ENCODE measurements around the gene NMNAT3. TPM values are rescaled to one million over a fixed set of nuclear protein-coding genes. Genes with fewer than 3 reads are reported as not detected.

NMNAT3 gene
- total RNA-seq, 1 experiment from 2014 or later = 1.3 TPM

- Mint-ChIP-seq H3K36me3 (ENCODE audit: insufficient read depth in 1 of 3, low read depth in 3 of 3) (no peaks in the 10 kb centered on the region; a peak in 1 of 7 replicates), H3K4me3 (no peak overlapping the region), H3K9me3 (no peaks in the 10 kb centered on the region; a peak in 1 of 5 replicates), H3K4me1 (no peaks in the 10 kb centered on the region), H3K27ac (no peak overlapping the region), H3K27me3 (ENCODE audit: low read depth) (no peaks in the 10 kb centered on the region)
- Histone ChIP-seq H3K9ac (ENCODE audit: extremely low read depth, insufficient read length, low read length) (no peak overlapping the region), H3K27me3 (ENCODE audit: insufficient read depth, low read length) (no peaks in the 10 kb centered on the region), H2BK120ac (ENCODE audit: low read depth, low read length, poor library complexity, severe bottlenecking) (no peak overlapping the region), H3K14ac (ENCODE audit: insufficient read depth, low read length) (no peak overlapping the region), H2BK20ac (ENCODE audit: low read depth, low read length, poor library complexity, severe bottlenecking) (no peak overlapping the region), H3T11ph (ENCODE audit: low read length) (no peak overlapping the region), H2BK15ac (ENCODE audit: low read depth, low read length) (no peak overlapping the region), H3K56ac (ENCODE audit: insufficient read length, low read depth, low read length) (no peak overlapping the region), H4K20me1 (ENCODE audit: control insufficient read depth, insufficient read depth, insufficient read length) (no peaks in the 10 kb centered on the region), H4K8ac (replicated peaks; ENCODE audit: insufficient read length, low read depth, low read length) (no peak overlapping the region), H3K18ac (ENCODE audit: insufficient read length, low read depth, low read length) (no peak overlapping the region), H3K23me2 (ENCODE audit: insufficient read length, low read depth, low read length, poor library complexity, severe bottlenecking) (no peaks in the 10 kb centered on the region), H2AK5ac (ENCODE audit: insufficient read length, low read length) (no peak overlapping the region), H3K79me2 (ENCODE audit: insufficient read depth, low read length) (no peaks in the 10 kb centered on the region), H3K23ac (ENCODE audit: insufficient read length, low read depth, low read length) (no peak overlapping the region), H2AFZ (ENCODE audit: low read length) (no peak overlapping the region), H2BK12ac (ENCODE audit: insufficient read length, low read depth, low read length) (no peak overlapping the region), H3K27ac (ENCODE audit: insufficient read length, low read depth, low read length) (no peak overlapping the region), H3K4ac (ENCODE audit: low read depth, low read length) (no peak overlapping the region), H3K79me1 (ENCODE audit: insufficient read depth, low read depth, low read length, poor library complexity, severe bottlenecking) (no peaks in the 10 kb centered on the region), H3K4me1 (ENCODE audit: insufficient read depth, low read length) (no peaks in the 10 kb centered on the region), H4K91ac (ENCODE audit: insufficient read length, low read depth, low read length) (no peak overlapping the region), H3K9me3 (ENCODE audit: control insufficient read depth, low read depth, low read length) (no peaks in the 10 kb centered on the region), H3K4me2 (ENCODE audit: insufficient read depth, insufficient read length, low read length) (no peak overlapping the region), H4K5ac (ENCODE audit: insufficient read length, low read depth, low read length) (no peak overlapping the region), H2BK5ac (ENCODE audit: insufficient read length, low read length) (no peak overlapping the region)
- TF ChIP-seq CTCF (conservative IDR thresholded peaks at IDR 0.05) = no peak
- DNase-seq = no peak
- no CpG with 5 or more reads among the region's 2 CpGs for WGBS (ENCODE audit: extremely low coverage, insufficient read length, low lambda C conversion rate)
These were observed 34.8 kb downstream of the NMNAT3 start for GRCh38 chr3:139642996-139643395.
